Muscle layer of colon (tissue), 2 donors: ENCODE results near the gene UNC93A.

ENCODE experiments used
- H3K27ac ChIP-seq: one replicate; pipeline ENCODE4 v1.7.0; 2013; ENCODE audit warnings: low read depth, mild to moderate bottlenecking, low read length, moderate library complexity
- H3K27me3 ChIP-seq, 2 donors: one replicate each; pipeline ENCODE4 v1.7.0; 2013; ENCODE audit warnings: low read length in 2 of 2, mild to moderate bottlenecking in 2 of 2; ENCODE audit not compliant: insufficient read depth in 2 of 2, control insufficient read depth in 1 of 2
- H3K36me3 ChIP-seq: one replicate; pipeline ENCODE4 v1.7.0; 2013; ENCODE audit warnings: mild to moderate bottlenecking, low read length; ENCODE audit not compliant: insufficient read depth
- H3K4me1 ChIP-seq: one replicate; pipeline ENCODE4 v1.7.0; 2013; ENCODE audit warnings: mild to moderate bottlenecking, low read length; ENCODE audit not compliant: insufficient read depth
- H3K4me3 ChIP-seq, 2 donors: one replicate each; pipeline ENCODE4 v1.7.0; 2013; ENCODE audit warnings: low read length in 2 of 2, low read depth in 1 of 2, mild to moderate bottlenecking in 1 of 2, moderate library complexity in 1 of 2
- H3K9ac ChIP-seq: one replicate; pipeline ENCODE4 v1.7.0; 2013; ENCODE audit warnings: low read length
- H3K9me3 ChIP-seq: one replicate; pipeline ENCODE4 v1.7.0; 2013; ENCODE audit warnings: mild to moderate bottlenecking, low read length
- donor health status: abdominal sarcoma.
- donor health status: Adenocarcinoma of cecum.

Gene UNC93A

DNA sequence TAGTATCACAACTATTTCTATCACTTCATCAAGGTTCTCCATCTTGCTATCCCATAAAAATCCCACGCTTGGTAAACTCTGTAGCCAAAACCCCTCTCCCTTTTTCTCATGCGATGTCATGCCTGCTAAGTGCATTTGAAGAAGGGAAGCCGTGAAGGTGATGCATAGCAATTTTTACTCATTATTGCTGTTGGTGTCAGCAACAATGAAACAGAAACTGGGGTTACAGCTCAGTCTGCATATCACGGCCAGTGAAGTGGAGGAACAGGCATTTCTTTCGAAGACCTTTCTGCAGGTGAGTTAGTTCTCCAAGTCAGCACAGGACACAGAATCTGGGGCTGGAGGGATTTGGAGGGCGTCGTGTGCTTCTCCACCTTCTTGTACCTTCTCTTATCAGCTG, 5.8 kb downstream of the UNC93A start:
- Histone ChIP-seq H3K9ac (no peak overlapping the region), H3K27me3 (no peaks in the 10 kb centered on the region), H3K9me3 (no peaks in the 10 kb centered on the region), H3K36me3 (no peaks in the 10 kb centered on the region), H3K4me3 (no peak overlapping the region), H3K27ac (no peak overlapping the region), H3K4me1 (no peaks in the 10 kb centered on the region)

DNA sequence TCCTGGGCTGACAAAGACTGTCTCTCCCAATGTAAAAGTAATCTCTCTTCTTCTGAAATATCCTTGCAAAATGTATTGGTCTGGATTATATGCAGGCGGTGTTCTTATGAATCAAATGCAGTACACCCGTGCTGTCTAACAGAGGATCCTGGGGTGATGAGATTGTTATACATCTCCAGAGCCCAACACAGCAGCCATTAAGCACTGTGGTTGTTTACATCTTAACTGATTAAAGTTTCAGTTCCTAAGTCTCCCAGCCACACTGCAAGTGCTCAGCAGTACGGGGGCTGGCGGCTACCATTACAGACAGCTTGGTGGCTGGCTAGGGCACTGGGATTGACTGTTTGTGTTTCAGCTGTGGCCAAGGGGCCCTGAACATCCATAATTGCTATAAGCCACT, 7.0 kb downstream of the UNC93A start:
- no peaks in the 10 kb centered on the region for H3K4me1 ChIP-seq

DNA sequence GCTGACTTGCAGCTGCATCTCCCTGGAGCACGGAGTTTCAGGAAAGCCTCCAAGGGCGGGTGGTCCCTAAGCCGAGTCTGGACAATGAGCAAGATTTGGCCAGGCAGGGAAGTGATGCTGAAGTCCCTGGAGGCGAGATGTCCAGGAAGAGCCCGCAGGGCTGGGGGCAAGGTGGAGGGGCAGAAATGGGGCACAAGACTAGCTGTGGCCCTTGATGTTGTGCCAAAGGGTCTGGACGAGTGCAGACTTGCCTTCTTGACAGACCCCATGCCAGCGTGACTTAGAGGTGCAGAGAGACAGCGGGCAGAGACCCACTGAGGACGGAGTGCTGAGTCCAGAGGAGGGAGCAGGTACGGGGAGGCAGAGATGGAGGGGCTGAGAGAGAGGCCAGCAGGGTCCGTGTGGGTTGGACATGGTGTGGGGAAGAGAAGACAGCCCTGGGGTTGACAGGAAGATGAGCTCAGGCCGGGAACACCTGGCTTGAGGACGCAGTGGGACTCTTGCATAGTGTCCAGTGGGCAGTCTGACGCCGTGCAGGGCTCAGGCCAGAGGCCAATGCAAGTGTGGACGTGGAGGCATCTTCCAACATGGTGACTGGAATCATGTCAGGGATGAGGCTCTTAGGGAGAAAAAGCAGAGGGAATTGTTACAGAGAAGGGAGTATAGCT, 8.7 kb downstream of the UNC93A start:
- Histone ChIP-seq H3K27ac (no peak overlapping the region), H3K4me1 (no peaks in the 10 kb centered on the region), H3K27me3 (no peaks in the 10 kb centered on the region), H3K9ac (no peak overlapping the region), H3K9me3 (no peaks in the 10 kb centered on the region), H3K36me3 (no peaks in the 10 kb centered on the region), H3K4me3 (no peak overlapping the region)

More for the DNA sequence above, 7.0 kb downstream of the UNC93A start:
- Histone ChIP-seq H3K27ac (no peak overlapping the region), H3K4me3 (no peak overlapping the region), H3K27me3 (no peaks in the 10 kb centered on the region), H3K9ac (no peak overlapping the region), H3K9me3 (no peaks in the 10 kb centered on the region), H3K36me3 (no peaks in the 10 kb centered on the region)

DNA sequence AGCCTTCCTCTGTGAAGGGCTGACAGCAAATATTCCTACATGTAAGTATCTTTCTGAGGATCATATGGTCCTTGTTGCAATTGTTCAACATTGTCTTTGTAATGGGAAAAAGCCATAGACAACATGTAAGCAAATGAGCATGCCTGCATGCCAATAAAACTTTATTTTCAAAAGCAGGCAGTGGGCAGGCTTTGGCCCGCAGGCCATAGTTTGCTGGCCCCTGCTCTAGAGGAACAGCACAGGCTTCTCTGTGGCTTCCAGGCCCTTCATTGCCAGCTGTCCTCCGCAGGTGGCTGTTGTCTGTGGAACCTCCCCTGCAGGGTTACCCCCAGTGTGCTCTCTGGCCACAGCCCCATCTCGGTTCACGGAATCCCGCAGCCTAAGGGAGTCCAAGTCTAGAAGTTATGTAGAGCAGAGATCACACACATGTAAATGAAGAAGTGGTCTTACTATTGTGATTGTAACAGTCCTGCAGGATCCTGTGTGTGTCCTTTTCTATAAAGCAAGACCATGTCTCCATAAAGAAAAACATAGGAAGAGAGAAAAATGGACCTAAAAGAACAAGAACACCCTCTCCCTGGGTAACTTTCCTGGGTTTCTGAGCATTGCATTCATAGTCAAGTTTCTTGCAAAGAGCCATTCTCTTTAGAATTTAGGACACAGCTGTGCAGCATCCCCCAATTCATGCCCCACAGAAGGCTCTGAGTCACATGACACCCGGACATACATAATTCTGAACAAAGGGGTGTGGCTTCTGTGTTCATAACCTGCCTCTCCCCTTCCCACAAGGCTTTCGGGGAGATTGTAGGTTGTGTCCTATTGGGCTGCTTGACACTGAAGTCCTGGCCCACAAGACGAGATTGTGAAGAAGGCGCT, 10.0 kb downstream of the UNC93A start:
- Histone ChIP-seq H3K4me3 (no peak overlapping the region), H3K9me3 (no peaks in the 10 kb centered on the region), H3K27ac (no peak overlapping the region), H3K27me3 (no peaks in the 10 kb centered on the region), H3K4me1 (no peaks in the 10 kb centered on the region), H3K9ac (no peak overlapping the region), H3K36me3 (no peaks in the 10 kb centered on the region)

DNA sequence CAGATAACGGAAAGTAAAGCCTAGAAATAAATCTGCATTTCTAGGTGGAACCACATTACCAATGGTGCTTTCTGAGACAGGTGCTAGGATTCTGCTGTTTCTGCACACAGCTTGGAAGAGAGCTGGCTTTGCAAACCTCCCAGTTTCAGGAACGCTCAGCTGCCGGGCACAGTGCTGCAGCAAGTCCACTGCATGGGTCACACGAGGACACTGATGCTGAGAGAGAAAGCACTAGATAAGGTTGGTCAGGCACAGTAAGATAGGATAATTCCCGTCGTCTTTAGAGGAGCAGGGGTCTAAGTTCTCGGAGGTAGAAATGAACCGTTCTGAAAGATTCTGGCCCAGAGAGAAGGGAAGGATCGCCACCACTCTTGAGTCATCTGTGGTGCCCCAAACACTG, 11.0 kb downstream of the UNC93A start:
- H3K27ac ChIP-seq, result no peak overlapping the region

DNA sequence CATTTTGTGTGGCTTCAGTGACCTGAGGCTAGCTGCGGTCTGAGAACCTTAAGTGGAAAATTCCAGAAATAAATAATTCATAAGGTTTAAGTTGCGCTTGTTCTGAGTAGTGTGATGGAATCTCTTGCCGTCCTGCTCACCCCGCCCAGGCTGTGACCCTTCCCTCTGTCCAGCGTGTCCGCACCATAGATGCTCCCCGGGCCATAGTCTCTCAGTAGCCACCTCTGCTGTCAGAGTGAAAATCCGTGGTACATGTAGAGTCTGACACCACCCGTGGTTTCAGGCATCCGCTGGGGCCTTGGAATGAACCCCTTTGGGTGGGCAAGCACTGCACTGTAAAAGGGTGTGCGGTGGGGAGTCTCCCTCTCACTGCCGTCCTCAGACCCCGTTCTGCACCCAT, 11.7 kb downstream of the UNC93A start:
- Histone ChIP-seq H3K27me3 (no peaks in the 10 kb centered on the region), H3K4me3 (no peak overlapping the region), H3K36me3 (no peaks in the 10 kb centered on the region), H3K4me1 (no peaks in the 10 kb centered on the region), H3K9me3 (no peaks in the 10 kb centered on the region), H3K9ac (no peak overlapping the region), H3K27ac (no peak overlapping the region)

More for the DNA sequence above, 11.0 kb downstream of the UNC93A start:
- Histone ChIP-seq H3K4me1 (no peaks in the 10 kb centered on the region), H3K9ac (no peak overlapping the region), H3K9me3 (no peaks in the 10 kb centered on the region), H3K36me3 (no peaks in the 10 kb centered on the region), H3K27me3 (no peaks in the 10 kb centered on the region), H3K4me3 (no peak overlapping the region)

DNA sequence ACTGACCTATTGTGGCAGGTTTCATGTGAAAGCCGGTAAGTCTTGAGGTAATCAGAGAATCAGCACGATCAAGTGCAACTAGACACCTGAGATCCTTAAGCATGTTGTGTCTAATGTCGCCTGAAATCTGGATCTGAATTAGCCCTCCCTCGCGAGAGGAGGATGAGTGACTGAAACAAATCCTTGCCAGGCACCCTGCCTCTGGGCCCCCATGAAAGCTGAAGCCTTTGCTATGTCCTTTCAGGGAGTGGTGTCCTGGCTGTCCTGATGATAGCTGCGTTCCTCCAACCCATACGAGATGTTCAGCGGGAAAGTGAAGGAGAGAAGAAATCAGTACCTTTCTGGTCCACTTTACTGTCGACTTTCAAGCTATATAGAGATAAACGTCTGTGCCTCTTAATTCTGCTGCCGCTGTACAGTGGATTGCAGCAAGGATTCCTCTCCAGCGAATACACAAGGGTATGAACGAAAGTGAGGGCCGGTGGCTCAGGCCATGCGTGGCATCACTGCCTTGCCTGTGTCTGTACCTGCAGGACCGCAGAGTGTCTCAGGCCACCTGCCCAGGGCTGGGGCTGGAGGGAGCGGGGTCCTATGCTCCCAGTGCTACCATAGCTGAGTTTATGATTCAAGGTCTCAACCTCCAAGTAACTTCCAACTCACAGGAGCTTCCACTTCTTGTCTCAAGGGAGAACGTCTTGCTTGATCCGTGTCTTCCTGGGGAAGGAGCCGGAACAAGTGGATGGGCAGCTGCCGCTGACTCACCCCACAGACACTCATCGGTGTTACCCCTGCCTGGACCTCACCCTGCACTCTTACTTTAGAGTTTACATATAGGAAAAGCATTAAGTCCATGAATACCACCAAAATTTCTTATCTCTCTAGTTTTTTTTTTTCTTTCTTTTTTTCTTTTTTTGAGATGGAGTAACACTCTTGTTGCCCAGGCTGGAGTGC, 12.8 kb downstream of the UNC93A start:
- no peaks in the 10 kb centered on the region for H3K36me3 ChIP-seq
- no peaks in the 10 kb centered on the region for H3K27me3 ChIP-seq
- no peak overlapping the region for H3K27ac ChIP-seq
- H3K4me3 ChIP-seq, result no peak overlapping the region
- no peaks in the 10 kb centered on the region for H3K9me3 ChIP-seq
- H3K4me1 ChIP-seq, result no peaks in the 10 kb centered on the region
- no peak overlapping the region for H3K9ac ChIP-seq

DNA sequence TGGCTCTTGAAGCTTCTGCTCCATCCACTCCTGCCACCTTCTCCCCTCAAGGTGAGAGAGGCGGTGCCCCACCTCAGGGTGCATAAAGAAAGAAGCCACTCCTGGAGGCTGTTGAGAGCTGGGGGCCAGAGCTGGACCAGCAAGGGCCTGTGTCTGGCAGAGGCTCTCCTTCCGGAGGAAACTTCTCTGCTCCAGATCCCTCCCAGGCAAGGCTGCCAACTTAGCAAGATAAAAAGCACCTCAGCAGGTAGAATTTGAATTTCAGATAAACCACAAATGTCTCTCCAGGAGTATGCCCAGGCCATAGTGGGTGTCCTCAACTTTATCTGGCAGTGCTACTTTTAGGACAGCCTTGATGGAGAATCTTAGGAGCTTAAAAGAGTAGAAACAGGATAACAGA, 13.8 kb downstream of the UNC93A start:
- peaks cover under 1% of the 10 kb centered on the region for H3K4me1 ChIP-seq
- no peaks in the 10 kb centered on the region for H3K36me3 ChIP-seq
- H3K9ac ChIP-seq, result no peak overlapping the region
- H3K4me3 ChIP-seq, result no peak overlapping the region
- H3K27me3 ChIP-seq, result no peaks in the 10 kb centered on the region
- H3K27ac ChIP-seq, result no peak overlapping the region
- no peaks in the 10 kb centered on the region for H3K9me3 ChIP-seq

DNA sequence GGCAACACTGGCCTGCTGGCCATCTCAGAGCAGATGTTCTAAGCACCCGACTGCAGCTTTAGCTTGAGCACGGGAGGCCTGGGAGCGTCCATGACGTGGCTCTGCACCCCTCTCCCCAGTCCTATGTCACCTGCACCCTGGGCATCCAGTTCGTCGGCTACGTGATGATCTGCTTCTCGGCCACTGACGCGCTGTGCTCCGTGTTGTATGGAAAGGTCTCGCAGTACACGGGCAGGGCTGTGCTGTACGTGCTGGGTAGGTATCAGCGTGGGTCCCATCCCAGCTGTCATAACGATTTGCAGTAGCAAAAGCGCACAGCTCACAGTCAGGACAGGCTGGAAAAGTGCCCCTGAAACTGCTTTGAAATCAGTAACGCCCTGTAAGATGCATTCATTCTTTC, 14.7 kb downstream of the UNC93A start:
- Histone ChIP-seq H3K9me3 (no peaks in the 10 kb centered on the region), H3K27me3 (no peaks in the 10 kb centered on the region), H3K36me3 (no peaks in the 10 kb centered on the region), H3K4me3 (no peak overlapping the region), H3K4me1 (peaks cover 8% of the 10 kb centered on the region), H3K27ac (no peak overlapping the region), H3K9ac (no peak overlapping the region)

DNA sequence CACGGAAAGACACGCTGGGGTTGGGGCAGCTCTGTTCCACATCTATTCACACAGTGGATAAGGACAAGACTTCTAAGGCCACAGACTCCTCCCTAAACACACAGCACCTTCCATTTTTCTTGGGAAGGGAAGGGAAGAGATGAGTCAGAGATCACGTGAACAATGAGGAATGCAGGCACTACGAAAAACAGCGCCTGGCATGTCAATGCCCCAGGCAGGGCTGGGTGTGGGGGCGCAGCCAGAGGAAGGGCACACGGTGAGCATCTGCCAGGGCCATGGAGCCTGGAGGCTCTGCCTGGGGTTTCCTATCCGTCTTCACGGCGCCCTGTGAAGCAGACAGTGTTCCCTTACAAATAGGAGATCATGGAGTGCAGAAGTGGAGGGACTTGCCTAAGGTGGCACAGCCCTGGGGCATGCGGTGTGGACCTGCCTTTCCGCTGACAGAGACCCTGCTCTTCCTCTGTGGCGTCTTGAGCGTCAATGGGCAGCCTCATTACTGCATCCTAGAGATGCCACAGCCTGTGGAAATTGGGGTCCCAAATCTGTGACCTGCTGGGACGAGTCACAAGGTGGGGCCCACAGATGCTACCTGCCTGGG, 15.4 kb downstream of the UNC93A start:
- Histone ChIP-seq H3K36me3 (no peaks in the 10 kb centered on the region), H3K9ac (no peak overlapping the region), H3K4me3 (no peak overlapping the region), H3K4me1 (peaks cover 15% of the 10 kb centered on the region), H3K27me3 (no peaks in the 10 kb centered on the region), H3K27ac (no peak overlapping the region), H3K9me3 (no peaks in the 10 kb centered on the region)
